Measurements from ENCODE around the gene COL1A2. TPM values are rescaled to one million over a fixed set of nuclear protein-coding genes. Genes with fewer than 3 reads are reported as not detected.

The COL1A2 gene
- total RNA-seq (5,114 TPM), polyA plus RNA-seq (ENCODE audit: insufficient read depth in 1 of 8, insufficient read length in 8 of 8, low replicate concordance in 1 of 8) (1,000 to 10,000 TPM; 2,438 to 8,644 (median 4,267) TPM)
- long read RNA-seq, donor 1, transcript COL1A2-203 (4 exons, 1,123 nt): major isoform, 23 of 1,063 reads
- long read RNA-seq, donor 1, transcript COL1A2-205 (4 exons, 656 nt): minor isoform, 14 of 1,063 reads
- long read RNA-seq, donor 1, partial matches to known transcripts: 942 of 1,063 reads
- long read RNA-seq, donor 1, other reads (novel, unspliced or antisense): 81 of 1,063 reads
- long read RNA-seq, donor 2, partial matches to known transcripts: 152 of 164 reads
- long read RNA-seq, donor 2, other reads (novel, unspliced or antisense): 5 of 164 reads
- long read RNA-seq, donor 3, transcript COL1A2-205 (4 exons, 656 nt): minor isoform, 21 of 2,224 reads
- long read RNA-seq, donor 3, transcript COL1A2-203 (4 exons, 1,123 nt): major isoform, 50 of 2,224 reads
- long read RNA-seq, donor 3, partial matches to known transcripts: 1,985 of 2,224 reads
- long read RNA-seq, donor 3, other reads (novel, unspliced or antisense): 159 of 2,224 reads
- long read RNA-seq, donor 4, transcript COL1A2-205 (4 exons, 656 nt): minor isoform, 30 of 946 reads
- long read RNA-seq, donor 4, transcript COL1A2-203 (4 exons, 1,123 nt): major isoform, 43 of 946 reads
- long read RNA-seq, donor 4, partial matches to known transcripts: 639 of 946 reads
- long read RNA-seq, donor 4, other reads (novel, unspliced or antisense): 229 of 946 reads
- long read RNA-seq, donor 5, transcript COL1A2-210 (5 exons, 594 nt): minor isoform, 13 of 12,456 reads
- long read RNA-seq, donor 5, transcript COL1A2-212 (9 exons, 962 nt): minor isoform, 16 of 12,456 reads
- long read RNA-seq, donor 5, transcript COL1A2-205 (4 exons, 656 nt): major isoform, 221 of 12,456 reads
- long read RNA-seq, donor 5, transcript COL1A2-203 (4 exons, 1,123 nt): minor isoform, 209 of 12,456 reads
- long read RNA-seq, donor 5, partial matches to known transcripts: 10,783 of 12,456 reads
- long read RNA-seq, donor 5, other reads (novel, unspliced or antisense): 1,195 of 12,456 reads
- long read RNA-seq, donor 6, transcript COL1A2-203 (4 exons, 1,123 nt): major isoform, 52 of 1,107 reads
- long read RNA-seq, donor 6, transcript COL1A2-205 (4 exons, 656 nt): minor isoform, 24 of 1,107 reads
- long read RNA-seq, donor 6, partial matches to known transcripts: 773 of 1,107 reads
- long read RNA-seq, donor 6, other reads (novel, unspliced or antisense): 249 of 1,107 reads
- long read RNA-seq, donor 7, transcript COL1A2-203 (4 exons, 1,123 nt): major isoform, 84 of 2,479 reads
- long read RNA-seq, donor 7, transcript COL1A2-212 (9 exons, 962 nt): minor isoform, 10 of 2,479 reads
- long read RNA-seq, donor 7, transcript COL1A2-205 (4 exons, 656 nt): minor isoform, 42 of 2,479 reads
- long read RNA-seq, donor 7, partial matches to known transcripts: 1,954 of 2,479 reads
- long read RNA-seq, donor 7, other reads (novel, unspliced or antisense): 380 of 2,479 reads
- long read RNA-seq, donor 8, transcript COL1A2-203 (4 exons, 1,123 nt): major isoform, 123 of 1,707 reads
- long read RNA-seq, donor 8, transcript COL1A2-205 (4 exons, 656 nt): minor isoform, 25 of 1,707 reads
- long read RNA-seq, donor 8, partial matches to known transcripts: 1,515 of 1,707 reads
- long read RNA-seq, donor 8, other reads (novel, unspliced or antisense): 37 of 1,707 reads
- long read RNA-seq, donor 9, transcript COL1A2-212 (9 exons, 962 nt): minor isoform, 5 of 2,559 reads
- long read RNA-seq, donor 9, transcript COL1A2-205 (4 exons, 656 nt): major isoform, 78 of 2,559 reads
- long read RNA-seq, donor 9, transcript COL1A2-203 (4 exons, 1,123 nt): minor isoform, 57 of 2,559 reads
- long read RNA-seq, donor 9, partial matches to known transcripts: 2,352 of 2,559 reads
- long read RNA-seq, donor 9, other reads (novel, unspliced or antisense): 59 of 2,559 reads
- long read RNA-seq, donor 10, transcript COL1A2-203 (4 exons, 1,123 nt): major isoform, 72 of 1,283 reads
- long read RNA-seq, donor 10, transcript COL1A2-205 (4 exons, 656 nt): minor isoform, 20 of 1,283 reads
- long read RNA-seq, donor 10, partial matches to known transcripts: 1,066 of 1,283 reads
- long read RNA-seq, donor 10, other reads (novel, unspliced or antisense): 121 of 1,283 reads
- long read RNA-seq, donor 11, transcript COL1A2-205 (4 exons, 656 nt): minor isoform, 140 of 6,269 reads
- long read RNA-seq, donor 11, transcript COL1A2-202 (7 exons, 776 nt): minor isoform, 7 of 6,269 reads
- long read RNA-seq, donor 11, transcript COL1A2-203 (4 exons, 1,123 nt): major isoform, 182 of 6,269 reads
- long read RNA-seq, donor 11, transcript COL1A2-212 (9 exons, 962 nt): minor isoform, 20 of 6,269 reads
- long read RNA-seq, donor 11, partial matches to known transcripts: 5,148 of 6,269 reads
- long read RNA-seq, donor 11, other reads (novel, unspliced or antisense): 760 of 6,269 reads

- H3K27me3 ChIP-seq (ENCODE audit: control insufficient read depth, insufficient read depth, low read length): no peaks in the 10 kb centered on the region
- DNase-seq: peak; percentile 99
- no peaks in the 10 kb centered on the region for H3K36me3 ChIP-seq (ENCODE audit: control insufficient read depth, insufficient read depth, low read length)
- peak within 1 kb of the TSS; percentile 73 for H3K4me3 ChIP-seq (ENCODE audit: low read length)
- under 1% methylated on average over 28 of the region's 32 CpGs for WGBS (ENCODE audit: insufficient coverage)
- no peaks in the 10 kb centered on the region for H3K9me3 ChIP-seq (replicated peaks; ENCODE audit: control insufficient read depth, low read depth, low read length)
- H3K4me1 ChIP-seq (ENCODE audit: control insufficient read depth, insufficient read depth, low read length): peaks cover 16% of the 10 kb centered on the region
- H3K27ac ChIP-seq (ENCODE audit: low read length): peak within 1 kb of the TSS; percentile 97
Measured at GRCh38 chr7:94394437-94395140, at the start of gene COL1A2. Gene COL1A2, plus strand, starts transcription at chr7:94394895. Its CDS starts 137 bp downstream, at chr7:94395032.

- peaks cover 10% of the 10 kb centered on the region for H3K4me1 ChIP-seq (ENCODE audit: control insufficient read depth, insufficient read depth, low read length)
- no peaks in the 10 kb centered on the region for H3K36me3 ChIP-seq (ENCODE audit: control insufficient read depth, insufficient read depth, low read length)
- no peak overlapping the region for H3K27ac ChIP-seq (ENCODE audit: low read length)
- no peak for DNase-seq
- no peak overlapping the region for H3K4me3 ChIP-seq (ENCODE audit: low read length)
- H3K9me3 ChIP-seq (replicated peaks; ENCODE audit: control insufficient read depth, low read depth, low read length): no peaks in the 10 kb centered on the region
- no peaks in the 10 kb centered on the region for H3K27me3 ChIP-seq (ENCODE audit: control insufficient read depth, insufficient read depth, low read length)
Measured at GRCh38 chr7:94345907-94346306, 48.8 kb upstream of the COL1A2 start.

GRCh38 chr7:94348142-94348541 is 46.6 kb upstream of the COL1A2 start:
- no peaks in the 10 kb centered on the region for H3K9me3 ChIP-seq (replicated peaks; ENCODE audit: control insufficient read depth, low read depth, low read length)
- peaks cover 10% of the 10 kb centered on the region for H3K4me1 ChIP-seq (ENCODE audit: control insufficient read depth, insufficient read depth, low read length)
- peak overlapping the region; percentile 93 for H3K27ac ChIP-seq (ENCODE audit: low read length)
- no peaks in the 10 kb centered on the region for H3K27me3 ChIP-seq (ENCODE audit: control insufficient read depth, insufficient read depth, low read length)
- H3K4me3 ChIP-seq (ENCODE audit: low read length): no peak overlapping the region
- no peaks in the 10 kb centered on the region for H3K36me3 ChIP-seq (ENCODE audit: control insufficient read depth, insufficient read depth, low read length)
- DNase-seq: peak; percentile 99
- WGBS (ENCODE audit: insufficient coverage): no CpG with 5 or more reads among the region's 3 CpGs

GRCh38 chr7:94350734-94351133 is 44.0 kb upstream of the COL1A2 start:
- Histone ChIP-seq H3K4me1 (ENCODE audit: control insufficient read depth, insufficient read depth, low read length) (peaks cover 18% of the 10 kb centered on the region), H3K4me3 (ENCODE audit: low read length) (no peak overlapping the region), H3K36me3 (ENCODE audit: control insufficient read depth, insufficient read depth, low read length) (no peaks in the 10 kb centered on the region), H3K27me3 (ENCODE audit: control insufficient read depth, insufficient read depth, low read length) (no peaks in the 10 kb centered on the region), H3K27ac (ENCODE audit: low read length) (no peak overlapping the region), H3K9me3 (replicated peaks; ENCODE audit: control insufficient read depth, low read depth, low read length) (no peaks in the 10 kb centered on the region)
- WGBS (ENCODE audit: insufficient coverage): 29% methylated on average over 1 of the region's 1 CpG
- no peak for DNase-seq

- no CpG with 5 or more reads among the region's 4 CpGs for WGBS (ENCODE audit: insufficient coverage)
- no peak overlapping the region for H3K4me3 ChIP-seq (ENCODE audit: low read length)
- no peaks in the 10 kb centered on the region for H3K9me3 ChIP-seq (replicated peaks; ENCODE audit: control insufficient read depth, low read depth, low read length)
- no peaks in the 10 kb centered on the region for H3K27me3 ChIP-seq (ENCODE audit: control insufficient read depth, insufficient read depth, low read length)
- no peak overlapping the region for H3K27ac ChIP-seq (ENCODE audit: low read length)
- no peaks in the 10 kb centered on the region for H3K36me3 ChIP-seq (ENCODE audit: control insufficient read depth, insufficient read depth, low read length)
- DNase-seq: no peak
- peaks cover 16% of the 10 kb centered on the region for H3K4me1 ChIP-seq (ENCODE audit: control insufficient read depth, insufficient read depth, low read length)
Measured at GRCh38 chr7:94351703-94352102, 43.0 kb upstream of the COL1A2 start.

GRCh38 chr7:94352887-94353286 is 41.8 kb upstream of the COL1A2 start:
- DNase-seq: no peak
- H3K27ac ChIP-seq (ENCODE audit: low read length): no peak overlapping the region
- no peaks in the 10 kb centered on the region for H3K9me3 ChIP-seq (replicated peaks; ENCODE audit: control insufficient read depth, low read depth, low read length)
- no peaks in the 10 kb centered on the region for H3K36me3 ChIP-seq (ENCODE audit: control insufficient read depth, insufficient read depth, low read length)
- H3K27me3 ChIP-seq (ENCODE audit: control insufficient read depth, insufficient read depth, low read length): no peaks in the 10 kb centered on the region
- WGBS (ENCODE audit: insufficient coverage): 79% methylated on average over 5 of the region's 7 CpGs
- peaks cover 9% of the 10 kb centered on the region for H3K4me1 ChIP-seq (ENCODE audit: control insufficient read depth, insufficient read depth, low read length)
- no peak overlapping the region for H3K4me3 ChIP-seq (ENCODE audit: low read length)

- Histone ChIP-seq H3K9me3 (replicated peaks; ENCODE audit: control insufficient read depth, low read depth, low read length) (no peaks in the 10 kb centered on the region), H3K36me3 (ENCODE audit: control insufficient read depth, insufficient read depth, low read length) (no peaks in the 10 kb centered on the region), H3K4me1 (ENCODE audit: control insufficient read depth, insufficient read depth, low read length) (peaks cover 9% of the 10 kb centered on the region), H3K4me3 (ENCODE audit: low read length) (no peak overlapping the region), H3K27ac (ENCODE audit: low read length) (peak overlapping the region; percentile 79), H3K27me3 (ENCODE audit: control insufficient read depth, insufficient read depth, low read length) (no peaks in the 10 kb centered on the region)
- DNase-seq: peak; percentile 87
Measured at GRCh38 chr7:94354953-94355352, 39.7 kb upstream of the COL1A2 start.

GRCh38 chr7:94355454-94355853 is 39.2 kb upstream of the COL1A2 start:
- DNase-seq: peak; percentile 93
- no CpG with 5 or more reads among the region's 7 CpGs for WGBS (ENCODE audit: insufficient coverage)
- Histone ChIP-seq H3K4me1 (ENCODE audit: control insufficient read depth, insufficient read depth, low read length) (peaks cover 9% of the 10 kb centered on the region), H3K27me3 (ENCODE audit: control insufficient read depth, insufficient read depth, low read length) (no peaks in the 10 kb centered on the region), H3K27ac (ENCODE audit: low read length) (peak overlapping the region; percentile 79), H3K36me3 (ENCODE audit: control insufficient read depth, insufficient read depth, low read length) (no peaks in the 10 kb centered on the region), H3K4me3 (ENCODE audit: low read length) (no peak overlapping the region), H3K9me3 (replicated peaks; ENCODE audit: control insufficient read depth, low read depth, low read length) (no peaks in the 10 kb centered on the region)
